PC-9 (cell line): ENCODE data around the gene ATP10A. TPM values are rescaled to one million over a fixed set of nuclear protein-coding genes. Genes with fewer than 3 reads are reported as not detected.

ENCODE experiments used
- BruUV-seq: library from RNA; stranded (reverse); fragments of 400-500 nt; replicated peaks from 2 replicates; lab custom pipeline; 2021; lab: Mats Ljungman, UMichigan
- CTCF ChIA-PET: fragments of 300-600 bp; sonication (Branson Sonifier 250); formaldehyde crosslinking; loops from one replicate; lab custom pipeline; 2022; ENCODE audit warnings: antibody characterized with exemption; lab: Charles Lee
- POLR2A ChIA-PET: fragments of 300-600 bp; sonication (Branson Sonifier 250); formaldehyde crosslinking; loops from one replicate; lab custom pipeline; 2022; ENCODE audit warnings: antibody characterized with exemption; ENCODE audit not compliant: unreplicated experiment; lab: Charles Lee
- DNase-seq, 2 experiments: peaks; one replicate each; pipeline versions ENCODE4 v3.0.0 to v3.0.0-alpha.2; 2015 to 2022; ENCODE audit warnings: mixed read lengths in 1 of 2
- H2AFZ ChIP-seq: fragments of 200-600 bp; sonication (generic); 2 replicates; pipeline ENCODE4 v1.8.1; 2017; ENCODE audit warnings: antibody characterized with exemption
- H3F3A ChIP-seq: fragments of 200-600 bp; sonication (generic); 2 replicates; pipeline ENCODE4 v1.8.1; 2017; ENCODE audit warnings: antibody characterized with exemption, mild to moderate bottlenecking, low read depth; ENCODE audit not compliant: insufficient read depth
- H3K27ac ChIP-seq: fragments of 200-600 bp; sonication (generic); 2 replicates; pipeline ENCODE4 v1.6.1; 2016; ENCODE audit warnings: mixed run types
- H3K27me3 ChIP-seq: fragments of 200-600 bp; sonication (generic); 2 replicates; pipeline ENCODE4 v1.6.1; 2016; ENCODE audit warnings: low read depth, mixed run types; ENCODE audit not compliant: insufficient read depth
- H3K36me3 ChIP-seq: fragments of 200-600 bp; sonication (generic); 2 replicates; pipeline ENCODE4 v1.6.1; 2016; ENCODE audit warnings: low read depth, mixed run types
- H3K4me1 ChIP-seq: fragments of 200-600 bp; sonication (generic); replicated peaks from 2 replicates; pipeline ENCODE4 v1.6.1; 2016; ENCODE audit warnings: mixed run types; ENCODE audit not compliant: insufficient read depth
- H3K4me2 ChIP-seq: fragments of 200-600 bp; sonication (generic); 2 replicates; pipeline ENCODE4 v1.6.1; 2017; ENCODE audit warnings: mixed run types
- H3K4me3 ChIP-seq: fragments of 200-600 bp; sonication (generic); 2 replicates; pipeline ENCODE4 v1.6.1; 2016; ENCODE audit warnings: mixed run types
- H3K79me2 ChIP-seq: fragments of 200-600 bp; sonication (generic); 2 replicates; pipeline ENCODE4 v1.6.1; 2017; ENCODE audit warnings: low read depth, mixed run types
- H3K9me2 ChIP-seq: fragments of 200-600 bp; sonication (generic); 2 replicates; pipeline ENCODE4 v1.8.1; 2017; ENCODE audit warnings: mild to moderate bottlenecking; ENCODE audit not compliant: insufficient read depth
- H3K9me3 ChIP-seq: fragments of 200-600 bp; sonication (generic); 2 replicates; pipeline ENCODE4 v1.8.1; 2016; ENCODE audit warnings: low read depth; ENCODE audit not compliant: insufficient read depth
- H4K20me1 ChIP-seq: fragments of 200-600 bp; sonication (generic); 2 replicates; pipeline ENCODE4 v1.8.1; 2017; ENCODE audit not compliant: insufficient read depth
- CTCF ChIP-seq: fragments of 200-600 bp; sonication (generic); conservative IDR thresholded peaks from 2 replicates; pipeline ENCODE4 v1.6.1; 2017; ENCODE audit warnings: mixed run types, antibody characterized with exemption, mild to moderate bottlenecking, moderate library complexity
- EZH2 ChIP-seq: fragments of 200-600 bp; sonication (generic); IDR thresholded peaks from 2 replicates; pipeline ENCODE4 v1.8.0; 2017; ENCODE audit warnings: antibody characterized with exemption, low read depth
- intact Hi-C: fragments of 100-400 bp; cut with micrococcal nuclease; formaldehyde crosslinking; loops from one replicate; pipeline ENCODE4 v1.10.0; 2022; ENCODE audit not compliant: unreplicated experiment
- total RNA-seq: library from RNA; stranded (reverse); gene quantifications from 2 replicates; pipeline ENCODE4 v1.2.3, GENCODE V29; 2021

Gene ATP10A
- total RNA-seq, 1 experiment from 2014 or later: not detected

DNA sequence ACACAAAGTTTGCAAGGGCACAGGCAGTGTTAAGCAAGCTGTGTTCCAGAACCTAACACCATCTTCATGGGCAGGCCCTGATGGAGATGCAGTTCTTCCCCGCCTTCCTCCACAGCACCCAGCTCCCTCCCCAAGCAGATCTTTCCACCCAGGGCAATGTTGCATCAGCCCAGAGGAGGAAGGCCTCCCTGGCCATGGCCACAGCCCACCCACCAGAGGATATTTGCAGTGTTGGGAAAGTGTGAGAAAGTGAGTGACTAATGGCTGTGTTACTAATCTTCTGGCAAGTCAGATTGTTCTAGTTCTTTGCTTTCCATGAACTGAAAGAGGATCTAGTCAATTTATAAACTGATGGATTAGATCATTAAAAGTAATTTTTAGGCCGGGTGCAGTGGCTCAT lies 42.0 kb upstream of the ATP10A start:
- no peak overlapping the region for H3K4me2 ChIP-seq
- H3K79me2 ChIP-seq: no peaks in the 10 kb centered on the region
- POLR2A ChIA-PET: no interaction called here
- no peak overlapping the region for H2AFZ ChIP-seq
- no peak for TF ChIP-seq CTCF
- TF ChIP-seq EZH2: no peak
- no peaks in the 10 kb centered on the region for H3F3A ChIP-seq
- no peaks in the 10 kb centered on the region for H4K20me1 ChIP-seq
- no peaks in the 10 kb centered on the region for H3K27me3 ChIP-seq
- CTCF ChIA-PET: no interaction called here
- H3K9me3 ChIP-seq: no peaks in the 10 kb centered on the region
- no peaks in the 10 kb centered on the region for H3K36me3 ChIP-seq
- no peak for DNase-seq
- H3K9me2 ChIP-seq: no peaks in the 10 kb centered on the region
- no peak overlapping the region for H3K4me3 ChIP-seq
- no TSS peak for BruUV-seq
- no peaks in the 10 kb centered on the region for H3K4me1 ChIP-seq
- intact Hi-C loops: no loop called here
- no peak overlapping the region for H3K27ac ChIP-seq

DNA sequence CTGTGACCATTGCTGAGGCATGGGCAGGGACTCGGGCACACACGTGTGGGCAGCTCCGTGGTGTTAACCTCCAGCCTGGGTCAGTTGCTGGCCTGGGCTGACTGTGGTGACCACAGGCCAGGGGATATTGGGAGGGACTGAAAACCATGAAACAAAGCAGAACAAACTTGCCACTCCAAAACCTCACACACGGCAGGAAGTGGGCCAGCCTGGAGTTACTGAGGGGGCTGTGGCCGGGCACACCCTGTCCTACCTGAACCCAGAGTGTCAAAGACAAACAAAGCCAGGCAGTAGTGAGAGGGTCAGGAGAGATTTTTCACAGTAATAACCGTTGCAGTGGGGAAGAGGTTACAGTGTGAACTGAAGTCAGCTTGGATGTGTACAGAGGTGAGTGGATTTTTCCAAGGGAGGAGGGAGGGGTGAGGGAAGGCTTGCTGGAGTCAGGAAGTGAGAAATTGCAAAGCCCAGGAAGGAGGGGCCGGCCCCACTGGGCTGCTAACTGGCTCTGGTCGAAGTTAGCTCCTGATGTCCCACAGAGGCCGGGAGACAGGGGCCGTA lies 40.0 kb upstream of the ATP10A start:
- Histone ChIP-seq H3K9me3 (no peaks in the 10 kb centered on the region), H3K9me2 (no peaks in the 10 kb centered on the region), H4K20me1 (no peaks in the 10 kb centered on the region), H3K36me3 (no peaks in the 10 kb centered on the region), H3K4me2 (no peak overlapping the region), H3K79me2 (no peaks in the 10 kb centered on the region), H2AFZ (no peak overlapping the region), H3K27me3 (no peaks in the 10 kb centered on the region), H3K4me3 (no peak overlapping the region), H3F3A (no peaks in the 10 kb centered on the region), H3K27ac (no peak overlapping the region), H3K4me1 (no peaks in the 10 kb centered on the region)
- DNase-seq: no peak
- BruUV-seq: no TSS peak
- POLR2A ChIA-PET: no interaction called here
- CTCF ChIA-PET: no interaction called here
- no peak for TF ChIP-seq EZH2
- no peak for TF ChIP-seq CTCF
- intact Hi-C loops: no loop called here

DNA sequence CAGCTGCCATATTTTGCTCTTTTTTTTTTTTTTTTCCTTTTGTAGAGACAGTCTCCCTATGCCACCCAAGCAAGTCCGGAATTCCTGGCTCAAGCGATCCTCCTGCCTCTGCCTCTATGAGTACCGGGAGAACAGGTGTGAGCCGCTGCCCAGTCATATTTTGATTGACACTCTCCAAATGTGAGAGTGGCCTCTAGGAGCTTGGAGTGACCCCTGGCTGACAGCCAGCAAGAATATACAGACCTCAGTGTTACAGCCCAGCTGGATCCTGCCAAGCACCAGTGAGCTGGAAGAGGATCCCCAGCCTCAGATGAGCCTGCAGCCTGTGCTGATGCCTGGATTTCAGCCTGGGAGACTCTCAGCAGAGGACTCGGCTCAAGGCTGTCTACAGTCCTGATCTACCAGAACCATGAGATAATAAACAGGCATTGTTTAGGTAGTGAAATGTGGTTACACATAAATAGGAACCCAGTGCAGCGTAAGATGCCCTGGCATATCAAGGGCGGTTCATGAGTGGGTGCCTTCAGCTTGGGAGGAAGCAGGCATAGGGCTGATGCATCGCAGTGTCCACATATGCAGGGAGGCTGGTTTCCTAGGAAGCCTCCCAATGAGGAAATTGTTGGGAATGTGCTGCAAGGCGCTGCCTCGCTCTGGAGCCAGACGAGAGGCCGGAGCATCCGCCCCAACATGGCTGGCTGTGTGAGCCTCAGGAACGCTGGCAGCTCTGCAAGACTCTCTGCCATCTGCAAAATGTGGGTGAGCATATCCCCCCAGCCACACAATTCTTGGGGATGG lies 38.9 kb upstream of the ATP10A start:
- no peak overlapping the region for H3K4me3 ChIP-seq
- POLR2A ChIA-PET: no interaction called here
- H2AFZ ChIP-seq: no peak overlapping the region
- H3K27ac ChIP-seq: no peak overlapping the region
- H3F3A ChIP-seq: no peaks in the 10 kb centered on the region
- TF ChIP-seq EZH2 (no peak), CTCF (no peak)
- H3K27me3 ChIP-seq: no peaks in the 10 kb centered on the region
- intact Hi-C loops: no loop called here
- BruUV-seq: no TSS peak
- CTCF ChIA-PET: no interaction called here
- no peaks in the 10 kb centered on the region for H3K9me3 ChIP-seq
- no peaks in the 10 kb centered on the region for H3K79me2 ChIP-seq
- H4K20me1 ChIP-seq: no peaks in the 10 kb centered on the region
- no peaks in the 10 kb centered on the region for H3K4me1 ChIP-seq
- DNase-seq: no peak
- no peaks in the 10 kb centered on the region for H3K9me2 ChIP-seq
- no peak overlapping the region for H3K4me2 ChIP-seq
- no peaks in the 10 kb centered on the region for H3K36me3 ChIP-seq
